Measurements from ENCODE around the gene UBAP1L.

DNA sequence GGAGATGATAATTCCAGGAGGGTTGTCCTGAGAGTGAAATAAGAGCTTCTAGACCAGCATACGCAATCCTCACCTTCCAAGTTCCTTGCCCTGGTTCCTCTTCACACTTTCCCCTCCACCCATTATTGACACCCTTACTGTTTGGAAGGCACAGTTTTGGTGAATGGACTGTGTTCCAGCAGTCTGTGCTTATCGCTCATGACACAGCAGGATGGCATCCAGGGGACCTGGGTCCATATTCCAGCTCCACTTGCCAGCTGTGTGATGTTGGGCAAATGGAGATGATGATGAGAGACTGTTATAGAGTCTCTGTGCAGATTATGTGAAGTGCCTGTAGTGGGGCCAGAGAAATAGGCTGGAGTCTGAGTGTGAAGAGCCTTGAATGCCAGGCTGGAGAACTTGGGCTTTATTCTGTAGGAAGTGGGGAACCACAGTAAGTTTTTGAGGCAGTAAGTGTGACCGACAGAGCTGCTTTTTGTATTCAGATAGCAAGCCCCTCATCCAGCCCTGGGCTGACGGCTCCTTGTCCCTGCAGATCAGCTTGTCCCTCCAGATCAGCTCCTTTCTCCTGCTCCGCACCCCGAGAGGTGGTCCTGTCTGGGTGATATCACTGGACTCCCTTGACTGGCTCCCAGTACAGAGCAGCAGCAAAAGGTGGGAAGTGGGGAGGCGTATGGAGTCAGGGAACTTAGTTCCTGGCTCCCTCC is 30.3 kb downstream of the UBAP1L start:
- TF ChIP-seq, protein P1, sequence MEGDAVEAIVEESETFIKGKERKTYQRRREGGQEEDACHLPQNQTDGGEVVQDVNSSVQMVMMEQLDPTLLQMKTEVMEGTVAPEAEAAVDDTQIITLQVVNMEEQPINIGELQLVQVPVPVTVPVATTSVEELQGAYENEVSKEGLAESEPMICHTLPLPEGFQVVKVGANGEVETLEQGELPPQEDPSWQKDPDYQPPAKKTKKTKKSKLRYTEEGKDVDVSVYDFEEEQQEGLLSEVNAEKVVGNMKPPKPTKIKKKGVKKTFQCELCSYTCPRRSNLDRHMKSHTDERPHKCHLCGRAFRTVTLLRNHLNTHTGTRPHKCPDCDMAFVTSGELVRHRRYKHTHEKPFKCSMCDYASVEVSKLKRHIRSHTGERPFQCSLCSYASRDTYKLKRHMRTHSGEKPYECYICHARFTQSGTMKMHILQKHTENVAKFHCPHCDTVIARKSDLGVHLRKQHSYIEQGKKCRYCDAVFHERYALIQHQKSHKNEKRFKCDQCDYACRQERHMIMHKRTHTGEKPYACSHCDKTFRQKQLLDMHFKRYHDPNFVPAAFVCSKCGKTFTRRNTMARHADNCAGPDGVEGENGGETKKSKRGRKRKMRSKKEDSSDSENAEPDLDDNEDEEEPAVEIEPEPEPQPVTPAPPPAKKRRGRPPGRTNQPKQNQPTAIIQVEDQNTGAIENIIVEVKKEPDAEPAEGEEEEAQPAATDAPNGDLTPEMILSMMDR (IDR thresholded peaks at IDR 0.05): no peak
- no peak for TF ChIP-seq POLR2A (IDR thresholded peaks at IDR 0.05)
- no peak for TF ChIP-seq POLR2AphosphoS5 (IDR thresholded peaks at IDR 0.05)

Measured in prostate gland (tissue), 2 donors.